ENCODE data around the gene ASXL3.

- no peak for TF ChIP-seq CTCF (IDR thresholded peaks at IDR 0.05; ENCODE audit: low read length)
- no peak for TF ChIP-seq EZH2 (IDR thresholded peaks at IDR 0.05; ENCODE audit: borderline replicate concordance, low read length)
Observed at GRCh38 chr18:33669589-33669988, 91.6 kb downstream of the ASXL3 start.

All from OCI-LY1 (cell line).